Erythroblast (primary cell): ENCODE data around the gene DAB2.

Experiments used
- DNase-seq, 2 experiments: peaks; one replicate each; lab custom pipeline; 2025; lab: John Stamatoyannopoulos, UW
- GATA1 ChIP-seq: IDR thresholded peaks from 2 replicates; pipeline ENCODE4 v1.6.1; 2011; ENCODE audit warnings: low read depth, mild to moderate bottlenecking, control low read depth, low read length, moderate library complexity
- POLR2A ChIP-seq: IDR thresholded peaks from 2 replicates; pipeline ENCODE4 v1.6.1; 2011; ENCODE audit warnings: mild to moderate bottlenecking, low read length

Gene DAB2

GRCh38 chr5:39440192-39440957 is 15.6 kb upstream of the DAB2 start:
- no peak for DNase-seq

GRCh38 chr5:39439582-39440162 is 14.9 kb upstream of the DAB2 start:
- TF ChIP-seq POLR2A (no peak), GATA1 (no peak)

More at GRCh38 chr5:39440192-39440957, 15.6 kb upstream of the DAB2 start:
- TF ChIP-seq GATA1 (no peak), POLR2A (no peak)

DNA sequence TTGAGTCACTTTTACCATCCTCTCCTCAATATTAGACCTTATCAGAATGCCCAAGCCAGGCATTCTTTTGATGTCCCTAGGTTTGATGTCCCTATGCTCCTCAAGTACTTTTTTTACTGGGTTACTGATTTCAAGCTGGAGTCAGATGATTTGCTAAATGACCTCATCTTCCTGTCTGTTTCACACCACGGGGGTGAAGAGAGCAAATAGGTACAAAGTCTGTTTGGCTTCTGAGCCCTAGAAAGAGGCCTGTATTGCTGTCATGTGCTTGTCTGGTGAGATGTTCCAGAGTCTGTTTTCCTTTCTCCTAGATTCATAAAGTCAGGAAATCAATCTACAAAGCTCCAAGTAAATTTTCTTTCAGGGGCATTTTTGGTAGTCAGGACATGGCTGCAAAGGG is 12.7 kb upstream of the DAB2 start:
- DNase-seq = no peak
- TF ChIP-seq POLR2A (no peak), GATA1 (no peak)

More at GRCh38 chr5:39439582-39440162, 14.9 kb upstream of the DAB2 start:
- DNase-seq = no peak

GRCh38 chr5:39433848-39434247 is 9.1 kb upstream of the DAB2 start:
- DNase-seq = no peak
- TF ChIP-seq POLR2A = no peak
- TF ChIP-seq GATA1 = no peak

DNA sequence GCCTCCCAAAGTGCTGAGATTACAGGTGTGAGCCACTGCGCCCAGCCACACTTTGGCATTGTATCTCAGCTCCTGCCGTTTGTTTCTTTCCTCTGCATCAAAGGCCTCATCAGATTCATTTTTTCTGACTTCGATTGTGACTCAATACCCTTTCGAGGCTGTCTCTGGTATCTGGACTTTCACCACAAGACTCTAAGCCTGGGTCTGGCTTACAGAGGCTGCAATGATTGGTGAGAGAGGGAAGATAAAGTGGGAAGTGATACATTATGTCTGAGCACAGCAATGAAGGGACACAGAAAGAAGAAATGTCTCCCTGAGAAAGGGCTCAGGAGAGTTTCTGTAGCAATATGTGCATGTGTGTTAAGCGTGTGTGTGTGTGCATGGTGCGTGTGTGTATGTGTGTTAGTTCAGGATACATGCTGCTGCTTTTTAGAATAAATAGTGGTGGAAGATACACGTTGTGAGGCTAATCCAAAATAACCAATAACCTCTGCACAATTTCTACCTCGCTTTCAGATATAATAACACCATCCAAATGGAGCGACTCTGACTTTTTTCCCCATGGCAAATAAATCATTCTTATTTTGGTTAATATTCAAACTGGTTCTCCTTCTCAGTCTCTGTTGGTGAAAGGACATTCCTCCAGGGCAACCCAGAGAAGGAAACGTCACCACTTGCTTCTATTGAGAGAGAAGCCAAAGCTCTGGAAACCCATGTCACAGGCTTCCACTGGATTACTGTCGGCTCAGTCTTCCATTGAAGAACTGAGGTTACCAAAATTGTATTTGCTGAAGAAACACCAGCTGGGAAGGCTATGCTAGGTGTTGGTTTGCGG is 8.1 kb upstream of the DAB2 start:
- TF ChIP-seq POLR2A (no peak), GATA1 (no peak)
- DNase-seq = no peak

- TF ChIP-seq POLR2A (no peak), GATA1 (no peak)
Measured at GRCh38 chr5:39430461-39430860, 5.7 kb upstream of the DAB2 start.

GRCh38 chr5:39428640-39429039 is 3.9 kb upstream of the DAB2 start:
- no peak for DNase-seq
- TF ChIP-seq GATA1 = no peak
- no peak for TF ChIP-seq POLR2A

More at GRCh38 chr5:39430461-39430860, 5.7 kb upstream of the DAB2 start:
- no peak for DNase-seq

GRCh38 chr5:39427633-39428032 is 2.9 kb upstream of the DAB2 start:
- no peak for DNase-seq
- TF ChIP-seq GATA1 (no peak), POLR2A (no peak)

GRCh38 chr5:39427229-39427628 is 2.4 kb upstream of the DAB2 start:
- no peak for TF ChIP-seq GATA1
- TF ChIP-seq POLR2A = no peak

DNA sequence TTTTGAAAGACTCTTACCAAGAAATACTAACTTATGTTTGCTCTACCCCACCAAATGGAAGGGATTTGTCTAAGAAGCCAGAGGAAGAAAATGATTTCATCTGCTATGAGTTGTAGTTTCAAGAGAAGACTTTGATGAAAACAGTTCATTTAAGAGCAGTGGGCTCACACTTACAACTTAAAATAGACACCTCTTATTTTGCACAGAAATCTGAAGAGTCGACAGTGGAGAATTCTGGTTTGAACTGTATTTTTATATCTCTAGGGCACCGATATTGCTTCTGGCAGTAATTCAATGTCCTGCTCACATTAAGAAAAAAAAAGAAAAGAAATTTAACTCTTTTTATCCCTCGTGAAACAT is 1.9 kb upstream of the DAB2 start:
- no peak for TF ChIP-seq GATA1
- no peak for TF ChIP-seq POLR2A
- no peak for DNase-seq

More at GRCh38 chr5:39427229-39427628, 2.4 kb upstream of the DAB2 start:
- no peak for DNase-seq

GRCh38 chr5:39426051-39426745 is 1.4 kb upstream of the DAB2 start:
- TF ChIP-seq POLR2A = no peak
- no peak for TF ChIP-seq GATA1
- DNase-seq = no peak

- no peak for TF ChIP-seq POLR2A
- no peak for TF ChIP-seq GATA1
- DNase-seq = no peak
Measured at GRCh38 chr5:39423331-39423751, 1.4 kb downstream of the DAB2 start.

DNA sequence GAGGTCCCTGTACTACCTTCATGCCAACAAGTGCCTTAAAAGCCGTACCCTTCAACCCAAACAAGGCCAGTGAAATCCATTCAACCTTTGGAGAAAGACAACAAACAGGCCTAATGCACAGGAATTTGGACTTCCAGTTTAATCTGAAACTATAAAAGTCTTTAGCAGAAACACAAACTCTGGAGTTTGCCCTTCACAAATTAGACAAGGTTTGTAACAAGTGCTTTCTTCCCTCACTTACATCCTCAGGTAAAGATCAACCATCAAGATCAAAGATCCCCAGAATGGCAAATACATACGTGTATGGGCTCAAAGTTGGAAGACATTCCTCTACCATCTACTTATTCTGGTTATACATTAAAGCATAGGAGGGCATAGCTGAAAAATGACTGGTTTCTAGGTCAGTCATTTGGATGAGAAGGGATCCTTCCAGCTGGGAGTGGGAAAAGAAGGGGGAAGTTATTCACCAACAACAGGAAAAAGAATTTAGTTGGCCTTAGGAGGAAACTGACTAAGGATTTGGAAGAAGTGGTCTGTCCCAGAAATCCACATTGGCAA is 2.0 kb downstream of the DAB2 start:
- TF ChIP-seq GATA1 (no peak), POLR2A (no peak)

More for the DNA sequence above, 2.0 kb downstream of the DAB2 start:
- no peak for DNase-seq
